ENCODE results near the gene IL4. TPM values are rescaled to one million over a fixed set of nuclear protein-coding genes. Genes with fewer than 3 reads are reported as not detected.

IL4 gene
- not detected in 2 replicates for total RNA-seq (2014; rRNA removed; shearing (Covaris generic))

GRCh38 chr5:132673939-132674630 is at the start of gene IL4:
TSS of gene IL4 (plus strand) at chr5:132673989. CDS start at chr5:132674051, 62 bp downstream.

GRCh38 chr5:132657676-132658380 is 16.0 kb upstream of the IL4 start, which contains the start of gene IL13:
TSS of gene IL13 (plus strand) at chr5:132658173. CDS start at chr5:132658187, 14 bp downstream.

Other genes with a start within 250 kb of the IL4 start
- gene IRF1, start 183.2 kb upstream of the IL4 start, total RNA-seq (2014; rRNA removed; shearing (Covaris generic)) = 23.5 and 30.7 TPM in 2 replicates
- gene IL5, start 130.5 kb upstream of the IL4 start, total RNA-seq (2014; rRNA removed; shearing (Covaris generic)) = not detected in 2 replicates
- 16.9 and 23.4 TPM in 2 replicates for gene RAD50, start 117.0 kb upstream of the IL4 start, total RNA-seq (2014; rRNA removed; shearing (Covaris generic))
- gene IL13, start 15.8 kb upstream of the IL4 start, total RNA-seq (2014; rRNA removed; shearing (Covaris generic)) = 0.42 TPM in 1 of 2 replicates, not detected in the other
- gene KIF3A, start 63.6 kb downstream of the IL4 start, total RNA-seq (2014; rRNA removed; shearing (Covaris generic)) = 8.1 and 10.6 TPM in 2 replicates
- gene CCNI2, start 73.4 kb downstream of the IL4 start, total RNA-seq (2014; rRNA removed; shearing (Covaris generic)) = 0.19 TPM in 1 of 2 replicates, not detected in the other
- 33.8 and 36.1 TPM in 2 replicates for gene SEPTIN8, start 103.2 kb downstream of the IL4 start, total RNA-seq (2014; rRNA removed; shearing (Covaris generic))
- 0.15 and 0.32 TPM in 2 replicates for gene SOWAHA, start 139.3 kb downstream of the IL4 start, total RNA-seq (2014; rRNA removed; shearing (Covaris generic))
- gene SHROOM1, start 156.7 kb downstream of the IL4 start, total RNA-seq (2014; rRNA removed; shearing (Covaris generic)) = 9.9 and 14.4 TPM in 2 replicates
- 0.16 and 0.23 TPM in 2 replicates for gene GDF9, start 192.5 kb downstream of the IL4 start, total RNA-seq (2014; rRNA removed; shearing (Covaris generic))
- 325 and 380 TPM in 2 replicates for gene UQCRQ, start 192.7 kb downstream of the IL4 start, total RNA-seq (2014; rRNA removed; shearing (Covaris generic))
- 0.11 TPM in 2 replicates for gene LEAP2, start 199.7 kb downstream of the IL4 start, total RNA-seq (2014; rRNA removed; shearing (Covaris generic))

Data from A375 (cell line).